Panc1 (cell line): Measurements from ENCODE around the gene ADAMTS2.

Experiments used
- CTCF ChIP-seq: fragments of 450-650 bp; IDR thresholded peaks from 2 replicates; pipeline ENCODE4 v1.5.1; 2017; ENCODE audit warnings: mild to moderate bottlenecking
- POLR2AphosphoS5 ChIP-seq: IDR thresholded peaks from 2 replicates; pipeline ENCODE4 v1.6.1; 2012; ENCODE audit warnings: mild to moderate bottlenecking, low read depth, low read length, moderate library complexity
- SIN3A ChIP-seq: IDR thresholded peaks from 2 replicates; pipeline ENCODE4 v1.6.1; 2012; ENCODE audit warnings: low read depth, mild to moderate bottlenecking, low read length, moderate library complexity, borderline replicate concordance; ENCODE audit not compliant: insufficient read depth
- TCF7L2 ChIP-seq: IDR thresholded peaks from 2 replicates; pipeline ENCODE4 v1.6.1; 2011; ENCODE audit warnings: mild to moderate bottlenecking, low read depth, low read length, inconsistent platforms

GRCh38 chr5:179186801-179187200 is 158.5 kb downstream of the ADAMTS2 start:
- no peak for TF ChIP-seq CTCF
- TF ChIP-seq POLR2AphosphoS5 = no peak
- TF ChIP-seq TCF7L2 = no peak
- no peak for TF ChIP-seq SIN3A
